IMR-90 (cell line): ENCODE data around the gene LAMA5. TPM values are rescaled to one million over a fixed set of nuclear protein-coding genes. Genes with fewer than 3 reads are reported as not detected.
A peak's percentile ranks its signal among the peaks of the same experiment; 100 is the strongest.
"Not testable (repeated sequence)": the region's sequence is repeated elsewhere in the genome, so short reads cannot be mapped to it uniquely, and the experiment has no call there.

ENCODE experiments used
- ATAC-seq: fragments of 200-7000 bp; cut with Tn5 transposase; 2 replicates; pipeline ENCODE4 v1.9.1; 2020; ENCODE audit warnings: low read depth, mild to moderate bottlenecking, moderate library complexity
- BruUV-seq: library from RNA; stranded (reverse); fragments of 400-500 nt; replicated peaks from 2 replicates; lab custom pipeline; 2021; lab: Mats Ljungman, UMichigan
- CTCF ChIA-PET: fragments of 300-600 bp; formaldehyde crosslinking; extraction: SDS; loops from one replicate; lab custom pipeline; 2021; ENCODE audit warnings: antibody characterized with exemption; lab: Yijun Ruan, JAX
- POLR2A ChIA-PET: fragments of 300-600 bp; sonication (Branson Sonifier 250); formaldehyde crosslinking; loops from one replicate; lab custom pipeline; 2022; ENCODE audit warnings: antibody characterized with exemption; ENCODE audit not compliant: unreplicated experiment; lab: Charles Lee
- DNase-seq: peaks from one replicate; pipeline ENCODE4 v3.0.0; 2013
- H2AFZ ChIP-seq: replicated peaks from 2 replicates; pipeline ENCODE3; 2013; ENCODE audit warnings: low read length, mild to moderate bottlenecking; ENCODE audit not compliant: poor library complexity
- H2AK5ac ChIP-seq: 2 replicates; pipeline ENCODE4 v1.6.1; 2013; ENCODE audit warnings: low read depth, low read length, inconsistent platforms
- H2AK9ac ChIP-seq: replicated peaks from 2 replicates; pipeline ENCODE3; 2013; ENCODE audit warnings: mild to moderate bottlenecking, low read depth, low read length, moderate library complexity; ENCODE audit not compliant: poor library complexity
- H2BK120ac ChIP-seq: 2 replicates; pipeline ENCODE4 v1.6.1; 2013; ENCODE audit warnings: low read depth, low read length, inconsistent platforms
- H2BK15ac ChIP-seq: 3 replicates; pipeline ENCODE4 v1.6.1; 2013; ENCODE audit warnings: low read depth, low read length, inconsistent platforms
- H2BK20ac ChIP-seq: 2 replicates; pipeline ENCODE4 v1.6.1; 2013; ENCODE audit warnings: low read depth, mild to moderate bottlenecking, inconsistent platforms, low read length, moderate library complexity
- H2BK5ac ChIP-seq: 2 replicates; pipeline ENCODE4 v1.6.1; 2013; ENCODE audit warnings: mild to moderate bottlenecking, low read depth, low read length, inconsistent platforms; ENCODE audit not compliant: poor library complexity, severe bottlenecking
- H3K14ac ChIP-seq: replicated peaks from 2 replicates; pipeline ENCODE4 v1.6.1; 2013; ENCODE audit warnings: low read depth, low read length, inconsistent platforms
- H3K18ac ChIP-seq: 2 replicates; pipeline ENCODE4 v1.6.1; 2013; ENCODE audit warnings: low read depth, low read length, control low read depth
- H3K23ac ChIP-seq: 2 replicates; pipeline ENCODE4 v1.6.1; 2013; ENCODE audit warnings: low read depth, low read length, inconsistent platforms
- H3K27ac ChIP-seq: 2 replicates; pipeline ENCODE4 v1.5.1; 2013; ENCODE audit warnings: mild to moderate bottlenecking, control low read depth, low read length; ENCODE audit not compliant: insufficient read depth
- H3K27me3 ChIP-seq: 2 replicates; pipeline ENCODE4 v1.6.1; 2013; ENCODE audit warnings: low read length; ENCODE audit not compliant: control insufficient read depth, insufficient read depth
- H3K36me3 ChIP-seq: 2 replicates; pipeline ENCODE4 v1.6.1; 2013; ENCODE audit warnings: low read length, mixed read lengths; ENCODE audit not compliant: control insufficient read depth, insufficient read depth
- H3K4ac ChIP-seq: 2 replicates; pipeline ENCODE4 v1.6.1; 2013; ENCODE audit warnings: low read depth, low read length, inconsistent platforms
- H3K4me1 ChIP-seq: 2 replicates; pipeline ENCODE4 v1.6.1; 2013; ENCODE audit warnings: low read length, mixed read lengths; ENCODE audit not compliant: control insufficient read depth, insufficient read depth
- H3K4me2 ChIP-seq: 2 replicates; pipeline ENCODE4 v1.6.1; 2013; ENCODE audit warnings: low read depth, mild to moderate bottlenecking, control low read depth, low read length, moderate library complexity
- H3K4me3 ChIP-seq: 2 replicates; pipeline ENCODE4 v1.5.1; 2013; ENCODE audit warnings: low read depth, mild to moderate bottlenecking, control low read depth, low read length, moderate library complexity; ENCODE audit not compliant: insufficient read depth
- H3K56ac ChIP-seq: 2 replicates; pipeline ENCODE4 v1.6.1; 2013; ENCODE audit warnings: low read length, inconsistent platforms; ENCODE audit not compliant: insufficient read depth; ENCODE audit errors: extremely low read depth
- H3K79me1 ChIP-seq, 2 experiments: 2 replicates each; pipeline ENCODE4 v1.6.1; 2013; ENCODE audit warnings: low read length in 2 of 2, inconsistent platforms in 1 of 2, low read depth in 1 of 2
- H3K9ac ChIP-seq: 2 replicates; pipeline ENCODE4 v1.6.1; 2013; ENCODE audit warnings: low read depth, low read length, control low read depth
- H3K9me1 ChIP-seq: 2 replicates; pipeline ENCODE4 v1.6.1; 2013; ENCODE audit warnings: low read length, inconsistent platforms; ENCODE audit not compliant: insufficient read depth
- H3K9me3 ChIP-seq: 2 replicates; pipeline ENCODE4 v1.6.1; 2013; ENCODE audit warnings: low read length; ENCODE audit not compliant: control insufficient read depth, insufficient read depth
- H4K20me1 ChIP-seq: 2 replicates; pipeline ENCODE4 v1.6.1; 2013; ENCODE audit warnings: low read length, inconsistent platforms; ENCODE audit not compliant: insufficient read depth
- H4K5ac ChIP-seq: 2 replicates; pipeline ENCODE4 v1.6.1; 2013; ENCODE audit warnings: mild to moderate bottlenecking, low read depth, low read length, control low read depth
- H4K8ac ChIP-seq, 2 experiments: 2 replicates each; pipeline ENCODE4 v1.6.1; 2013; ENCODE audit warnings: low read depth in 2 of 2, low read length in 2 of 2, control low read depth in 1 of 2, inconsistent platforms in 1 of 2
- H4K91ac ChIP-seq: 2 replicates; pipeline ENCODE4 v1.6.1; 2013; ENCODE audit warnings: low read depth, low read length, inconsistent platforms; ENCODE audit not compliant: insufficient read depth
- MAFK ChIP-seq: IDR thresholded peaks from 2 replicates; pipeline ENCODE4 v1.6.1; 2012; ENCODE audit warnings: low read depth, low read length, improper control_type of control experiment
- MAZ ChIP-seq: IDR thresholded peaks from 2 replicates; pipeline ENCODE4 v1.6.1; 2012; ENCODE audit warnings: low read depth, mild to moderate bottlenecking, low read length, improper control_type of control experiment, moderate library complexity, borderline replicate concordance
- SMC3 ChIP-seq: fragments of 150-350 bp; IDR thresholded peaks from 2 replicates; pipeline ENCODE4 v1.6.1; 2016; ENCODE audit warnings: low read depth, mild to moderate bottlenecking, antibody characterized with exemption, low read length, moderate library complexity
- WGBS, 2 experiments: methylation state at CpG; one replicate each; pipeline versions ENCODE4 v1.1.5 to v1.1.7; 2013; ENCODE audit warnings: missing lambda C conversion rate in 2 of 2; ENCODE audit not compliant: insufficient read length in 1 of 2; ENCODE audit errors: extremely low coverage in 2 of 2; 5-methylcytosine and 5-hydroxymethylcytosine counted together
- dilution Hi-C: fragments of 300-500 bp; cut with HindIII; formaldehyde crosslinking; loops from one replicate; pipeline ENCODE4 v1.14.3; 2018; ENCODE audit warnings: low sequenced_read_pairs; ENCODE audit not compliant: unreplicated experiment
- in situ Hi-C: fragments of 300-500 bp; cut with MboI; formaldehyde crosslinking; loops from 3 replicates; pipeline ENCODE4 v1.14.3; 2019; ENCODE audit warnings: low sequenced_read_pairs, inconsistent platforms, mixed read lengths
- intact Hi-C: fragments of 100-400 bp; cut with micrococcal nuclease; formaldehyde crosslinking; loops from 2 replicates; pipeline ENCODE4 v1.10.0; 2022
- polyA plus RNA-seq, 3 experiments: library from polyadenylated mRNA; depleted of rRNA; stranded (reverse); fragments of >200 nt; gene quantifications; 2 replicates each; pipeline ENCODE4 v1.2.3, GENCODE V29; 2012; ENCODE audit warnings: low replicate concordance in 1 of 3
- total RNA-seq: library from RNA; depleted of rRNA; stranded (reverse); fragments of >200 nt; gene quantifications from 2 replicates; pipeline ENCODE4 v1.2.3, GENCODE V29; 2012

Gene LAMA5
- total and polyA plus RNA-seq, 2 of the 4 experiments (the other 2 are of a cell fraction), result 0.90 to 7.3 TPM

- in situ Hi-C loops, result loop anchor here (25.0 kb wide), 1 partner anchor 362 kb away; no protein-coding TSS in a partner anchor
- Histone ChIP-seq H3K9ac (no peak overlapping the region), H2BK15ac (peak overlapping the region; percentile 68; the same call in 1 of the 3 replicates), H4K8ac (peak overlapping the region in 1 of 2 experiments; percentile 86; a peak in 3 of 4 replicates), H2AK9ac (peak overlapping the region; percentile 84), H3K4me2 (peak overlapping the region; percentile 25; the same call in 1 of the 2 replicates), H3K9me1 (peaks cover 11% of the 10 kb centered on the region; the same call in 1 of the 2 replicates), H2BK5ac (peak overlapping the region; percentile 49), H3K27me3 (no peaks in the 10 kb centered on the region), H2AK5ac (peak overlapping the region; percentile 87), H3K14ac (peak overlapping the region; percentile 78), H2BK20ac (peak overlapping the region; percentile 70), H2AFZ (peak overlapping the region; percentile 89), H3K9me3 (no peaks in the 10 kb centered on the region), H3K27ac (peak overlapping the region; percentile 50), H3K4me1 (peaks cover 37% of the 10 kb centered on the region), H3K4ac (peak overlapping the region; percentile 86), H3K79me1 (0 out of 4 replicates have a peak, but pooled peaks cover 0 to 3% of the 10 kb centered on the region in 2 experiments), H4K5ac (peak overlapping the region; percentile 82), H3K36me3 (no peaks in the 10 kb centered on the region), H3K23ac (no peak overlapping the region; the same call in 1 of the 2 replicates), H3K4me3 (no peak overlapping the region), H4K20me1 (peaks cover 8% of the 10 kb centered on the region), H2BK120ac (peak overlapping the region; percentile 90), H3K18ac (peak overlapping the region; percentile 72), H3K56ac (no peak overlapping the region), H4K91ac (peak overlapping the region; percentile 95)
- ChIA-PET POLR2A (interaction anchor here (0.9 kb wide), 1 partner anchor 12 kb away, joined by 4 read pairs; the partner anchor contains the start of gene RPS21), CTCF (interaction anchor here (0.6 to 1.8 kb wide), 6 partner anchors 8 to 74 kb away, joined by 3 to 6 read pairs (median 4); no protein-coding TSS in a partner anchor)
- DNase-seq, result peak; percentile 34
- intact Hi-C loops, result loop anchor here (2.0 kb wide), 1 partner anchor 72 kb away; the partner anchor contains the start of gene ADRM1
- 51% methylated on average over 9 of the region's 24 CpGs; no CpG with 5 or more reads in 1 of the 2 experiments for WGBS, 2 experiments
- no TSS peak for BruUV-seq
- dilution Hi-C loops, result loop anchor here (25.0 kb wide), 1 partner anchor 87 kb away; no protein-coding TSS in a partner anchor
- peak; percentile 50 for ATAC-seq
- TF ChIP-seq MAFK (no peak), SMC3 (no peak), MAZ (peak; percentile 51; the same call in 1 of the 2 replicates)
These were observed 7.4 kb upstream of the LAMA5 start for GRCh38 chr20:62374331-62375152.

GRCh38 chr20:62373631-62374179 lies 6.6 kb upstream of the LAMA5 start:
- DNase-seq, BruUV-seq, H3K4me3 ChIP-seq, H4K20me1 ChIP-seq, H3K79me1 ChIP-seq, in situ Hi-C loops, H3K18ac ChIP-seq, H3K9ac ChIP-seq, ATAC-seq, H3K56ac ChIP-seq, H2BK20ac ChIP-seq, H3K4me2 ChIP-seq, H3K36me3 ChIP-seq, POLR2A ChIA-PET, H3K23ac ChIP-seq, H3K14ac ChIP-seq, H2BK5ac ChIP-seq, H3K9me3 ChIP-seq, H4K8ac ChIP-seq, H3K27me3 ChIP-seq, H4K91ac ChIP-seq, H2BK120ac ChIP-seq, H2BK15ac ChIP-seq, H4K5ac ChIP-seq, H3K27ac ChIP-seq, dilution Hi-C loops: not testable (repeated sequence)
- Histone ChIP-seq H2AK5ac (0 out of 2 replicates have a peak overlapping the region, but pooled peaks have one; percentile 8), H3K4me1 (peaks cover 44% of the 10 kb centered on the region), H3K9me1 (peaks cover 13% of the 10 kb centered on the region; the same call in 1 of the 2 replicates), H2AFZ (peak overlapping the region; percentile 14), H3K4ac (peak overlapping the region; percentile 52; the same call in 1 of the 2 replicates), H2AK9ac (peak overlapping the region; percentile 82)
- CTCF ChIA-PET, result interaction anchor here (0.9 to 1.8 kb wide), 3 partner anchors 8 to 9 kb away, joined by 3 to 6 read pairs (median 4); no protein-coding TSS in a partner anchor
- intact Hi-C loops, result loop anchor here (2.0 kb wide), 1 partner anchor 71 kb away; the partner anchor contains the start of gene ADRM1
- WGBS, 2 experiments, result 86% methylated on average over 15 of the region's 40 CpGs; no CpG with 5 or more reads in 1 of the 2 experiments
